GM21423 (cell line): ENCODE data around the gene SMCO4.
"Not testable (repeated sequence)": the region's sequence is repeated elsewhere in the genome, so short reads cannot be mapped to it uniquely, and the experiment has no call there.

ENCODE experiments used
- ATAC-seq: cut with Tn5 transposase; IDR thresholded peaks from one replicate; pipeline ENCODE4 v1.9.1; 2021; ENCODE audit warnings: mild to moderate bottlenecking, moderate library complexity; ENCODE audit not compliant: unreplicated experiment

SMCO4 gene

GRCh38 chr11:93543292-93543977 lies at the start of gene SMCO4:
TSS of gene SMCO4 (minus strand) at chr11:93543391. CDS start at chr11:93479189, 64,202 bp downstream.
- ATAC-seq: peak; percentile 83

GRCh38 chr11:93591247-93591898 lies 48.2 kb upstream of the SMCO4 start:
- ATAC-seq: peak; percentile 62

- ATAC-seq: no peak
Observed at GRCh38 chr11:93589347-93589746, 46.2 kb upstream of the SMCO4 start.

GRCh38 chr11:93587858-93588581 lies 44.8 kb upstream of the SMCO4 start:
- no peak for ATAC-seq

- ATAC-seq: not testable (repeated sequence)
Observed at GRCh38 chr11:93587425-93587824, 44.2 kb upstream of the SMCO4 start.

- no peak for ATAC-seq
Observed at GRCh38 chr11:93585758-93586157, 42.6 kb upstream of the SMCO4 start.

- ATAC-seq: no peak
Observed at GRCh38 chr11:93583490-93583889, 40.3 kb upstream of the SMCO4 start.

- no peak for ATAC-seq
Observed at GRCh38 chr11:93579187-93579751, 36.1 kb upstream of the SMCO4 start.

- no peak for ATAC-seq
Observed at GRCh38 chr11:93577286-93577685, 34.1 kb upstream of the SMCO4 start.

GRCh38 chr11:93576870-93577269 lies 33.7 kb upstream of the SMCO4 start:
- ATAC-seq: not testable (repeated sequence)

GRCh38 chr11:93574638-93575220 lies 31.5 kb upstream of the SMCO4 start:
- ATAC-seq: no peak

GRCh38 chr11:93573184-93573583 lies 30.0 kb upstream of the SMCO4 start:
- ATAC-seq: no peak

GRCh38 chr11:93572621-93573020 lies 29.4 kb upstream of the SMCO4 start:
- ATAC-seq: no peak

- ATAC-seq: no peak
Observed at GRCh38 chr11:93572171-93572570, 29.0 kb upstream of the SMCO4 start.

- ATAC-seq: no peak
Observed at GRCh38 chr11:93571612-93572011, 28.4 kb upstream of the SMCO4 start.

GRCh38 chr11:93570759-93571413 lies 27.7 kb upstream of the SMCO4 start:
- no peak for ATAC-seq

- no peak for ATAC-seq
Observed at GRCh38 chr11:93569496-93569895, 26.3 kb upstream of the SMCO4 start.

GRCh38 chr11:93568726-93569125 lies 25.5 kb upstream of the SMCO4 start:
- no peak for ATAC-seq

GRCh38 chr11:93567401-93567895 lies 24.3 kb upstream of the SMCO4 start:
- no peak for ATAC-seq

- ATAC-seq: no peak
Observed at GRCh38 chr11:93564895-93565294, 21.7 kb upstream of the SMCO4 start.
